Astrocyte of the cerebellum (primary cell): ENCODE results near the gene MRPL46.
A peak's percentile ranks its signal among the peaks of the same experiment; 100 is the strongest.

Source experiments
- DNase-seq: peaks from one replicate; pipeline ENCODE4 v3.0.0-alpha.2; 2011; ENCODE audit warnings: low read depth
- H3K4me3 ChIP-seq: 2 replicates; pipeline ENCODE4 v1.5.1; 2011; ENCODE audit warnings: mild to moderate bottlenecking, low read depth, low read length, moderate library complexity
- CTCF ChIP-seq: IDR thresholded peaks from 2 replicates; pipeline ENCODE4 v1.5.1; 2012; ENCODE audit warnings: low read length, low read depth, moderate library complexity, mild to moderate bottlenecking; ENCODE audit errors: missing control alignments
- in situ Hi-C: cut with HindIII; loops from 2 replicates; pipeline ENCODE4 v1.10.0; 2017; ENCODE audit warnings: low sequenced_read_pairs

The MRPL46 gene

DNA sequence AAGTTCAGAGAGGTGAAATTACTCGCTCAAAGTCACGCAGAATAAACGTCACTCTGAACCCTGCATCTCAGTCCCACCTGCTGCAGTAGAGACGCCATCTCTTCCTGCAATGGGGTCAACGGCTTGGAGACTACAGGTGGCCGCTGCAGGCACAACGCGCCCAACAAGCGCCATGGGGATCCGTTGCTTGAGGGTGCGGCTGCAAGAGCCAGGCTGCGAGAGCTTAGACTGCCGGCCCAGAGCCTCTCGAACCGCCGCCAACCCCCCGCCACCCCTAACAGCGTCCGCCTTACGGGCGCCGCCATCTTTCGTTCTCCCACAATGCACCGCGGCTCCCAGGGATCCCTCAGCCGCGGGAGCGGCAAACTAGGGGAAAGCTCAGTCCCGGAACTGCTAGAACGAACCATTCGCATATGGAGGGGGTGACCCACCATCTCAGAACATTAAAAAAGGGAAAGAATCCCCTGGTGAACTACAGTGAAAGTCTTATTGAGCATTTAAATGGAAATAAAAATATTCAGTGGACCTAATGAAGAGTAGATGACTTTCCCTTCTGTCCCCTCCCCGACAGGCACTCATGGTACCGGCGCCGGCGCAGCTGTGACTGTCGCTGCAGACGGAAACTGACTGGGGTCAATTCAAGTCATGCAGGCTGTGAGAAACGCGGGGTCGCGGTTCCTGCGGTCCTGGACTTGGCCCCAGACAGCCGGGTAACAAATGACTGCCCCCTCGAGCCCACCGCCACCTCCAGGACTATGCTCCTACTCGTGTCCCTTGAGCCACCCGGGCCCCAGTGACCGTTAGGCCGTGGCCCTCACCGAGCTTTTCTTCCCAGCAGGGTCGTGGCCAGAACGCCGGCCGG is at the start of gene MRPL46, which contains the start of gene MRPS11:
TSS of gene MRPL46 (minus strand) at position 316 of the 862 bp plus-strand sequence. CDS start at position 305, 11 bp downstream.
TSS of gene MRPS11 (plus strand) at position 636 of the 862 bp plus-strand sequence. CDS start at position 646, 10 bp downstream.
- H3K4me3 ChIP-seq: peak within 1 kb of the TSS; percentile 63
- peak; percentile 67 for DNase-seq
- no peak for TF ChIP-seq CTCF
- in situ Hi-C loops: no loop called here

GRCh38 chr15:88513195-88513594 is 46.0 kb upstream of the MRPL46 start:
- no peak overlapping the region for H3K4me3 ChIP-seq
- no peak for TF ChIP-seq CTCF
- in situ Hi-C loops: no loop called here
- DNase-seq: no peak

GRCh38 chr15:88512601-88513000 is 45.4 kb upstream of the MRPL46 start:
- TF ChIP-seq CTCF: no peak
- DNase-seq: no peak
- no peak overlapping the region for H3K4me3 ChIP-seq
- in situ Hi-C loops: no loop called here

GRCh38 chr15:88512078-88512477 is 44.9 kb upstream of the MRPL46 start:
- no peak for TF ChIP-seq CTCF
- in situ Hi-C loops: no loop called here
- H3K4me3 ChIP-seq: no peak overlapping the region
- DNase-seq: no peak

- no peak overlapping the region for H3K4me3 ChIP-seq
- no peak for DNase-seq
- TF ChIP-seq CTCF: no peak
- in situ Hi-C loops: no loop called here
These were observed 44.0 kb upstream of the MRPL46 start for GRCh38 chr15:88511161-88511560.

- DNase-seq: no peak
- in situ Hi-C loops: loop anchor here (5.0 kb wide), 1 partner anchor 62 kb away; no protein-coding TSS in a partner anchor
- no peak for TF ChIP-seq CTCF
- H3K4me3 ChIP-seq: no peak overlapping the region
These were observed 42.8 kb upstream of the MRPL46 start for GRCh38 chr15:88509964-88510363.
